Measurements from ENCODE around the gene ANO1. TPM values are rescaled to one million over a fixed set of nuclear protein-coding genes. Genes with fewer than 3 reads are reported as not detected.

The ANO1 gene
- total RNA-seq, 1 experiment from 2014 or later, result 41.7 TPM

- peak overlapping the region; percentile 67 for H3K27ac ChIP-seq (ENCODE audit: low read depth, low read length)
- peaks cover 23 to 49% of the 10 kb centered on the region in 2 experiments for H3K4me1 ChIP-seq (ENCODE audit: control insufficient read depth in 1 of 2, insufficient read depth in 2 of 2, low read length in 2 of 2)
- H3K4me3 ChIP-seq (replicated peaks in 1 of 2; ENCODE audit: low read depth in 1 of 2, low read length in 2 of 2), result peak overlapping the region; percentile 46 to 67
- RAD21 ChIA-PET (ENCODE audit: low non-redundant PET in 1 of 2, low total read pairs in 2 of 2, uncharacterized antibody in 2 of 2, unreplicated experiment in 2 of 2), result interaction anchor here (0.5 to 1.4 kb wide), 4 partner anchors 133 to 183 kb away, joined by 3 to 5 read pairs (median 3); no protein-coding TSS in a partner anchor
- intact Hi-C loops (cut with micrococcal nuclease), result loop anchor here (2.0 to 5.0 kb wide), 2 partner anchors 130 to 162 kb away; no protein-coding TSS in a partner anchor
- no TSS peak for BruUV-seq (replicated peaks)
- DNase-seq (ENCODE audit: low read depth, low spot score) (no peak), ATAC-seq (peak; percentile 42)
- POLR2A ChIA-PET, result interaction anchor here (1.3 kb wide), 1 partner anchor 79 kb away, joined by 3 read pairs; no protein-coding TSS in a partner anchor
- peak overlapping the region; percentile 70 for H3K9ac ChIP-seq (ENCODE audit: low read length)
- no peaks in the 10 kb centered on the region for H3K9me3 ChIP-seq (ENCODE audit: control insufficient read depth in 1 of 2, insufficient read depth in 1 of 2, low read depth in 1 of 2, low read length in 2 of 2)
- no peaks in the 10 kb centered on the region for H4K20me1 ChIP-seq (ENCODE audit: insufficient read depth)
- peaks cover 24% of the 10 kb centered on the region; the same call in 1 of the 2 replicates for H3K79me2 ChIP-seq (ENCODE audit: insufficient read depth, low read length)
- H3K9me2 ChIP-seq (ENCODE audit: insufficient read depth), result no peaks in the 10 kb centered on the region
- no peak for TF ChIP-seq CBX3 (IDR thresholded peaks at IDR 0.05; ENCODE audit: low read depth)
- TF ChIP-seq ZFX (IDR thresholded peaks at IDR 0.05), result peak; percentile 64
- CTCF ChIA-PET, result interaction anchor here (1.1 kb wide), 2 partner anchors 133 to 160 kb away, joined by 4 to 5 read pairs; no protein-coding TSS in a partner anchor
- peak overlapping the region; percentile 97 for H3K4me2 ChIP-seq (ENCODE audit: low read length)
- no peaks in the 10 kb centered on the region for H3K36me3 ChIP-seq (ENCODE audit: control insufficient read depth in 1 of 2, insufficient read depth in 2 of 2, low read length in 2 of 2)
- no peaks in the 10 kb centered on the region for H3K27me3 ChIP-seq (ENCODE audit: insufficient read depth, low read length)
- no peak overlapping the region for H2AFZ ChIP-seq (ENCODE audit: low read depth, low read length, poor library complexity, severe bottlenecking)
Measured at GRCh38 chr11:70078781-70079616, 882 bp downstream of the ANO1 start.

GRCh38 chr11:70079691-70080090 is 1.6 kb downstream of the ANO1 start:
- DNase-seq (ENCODE audit: low read depth, low spot score) (no peak), ATAC-seq (peak; percentile 29)
- Histone ChIP-seq H3K4me3 (replicated peaks in 1 of 2; ENCODE audit: low read depth in 1 of 2, low read length in 2 of 2) (peak overlapping the region; percentile 46 to 67), H4K20me1 (ENCODE audit: insufficient read depth) (no peaks in the 10 kb centered on the region), H3K79me2 (ENCODE audit: insufficient read depth, low read length) (peaks cover 31% of the 10 kb centered on the region; the same call in 1 of the 2 replicates), H3K9me2 (ENCODE audit: insufficient read depth) (no peaks in the 10 kb centered on the region), H3K4me2 (ENCODE audit: low read length) (peak overlapping the region; percentile 97), H2AFZ (ENCODE audit: low read depth, low read length, poor library complexity, severe bottlenecking) (no peak overlapping the region), H3K9ac (ENCODE audit: low read length) (peak overlapping the region; percentile 70), H3K27me3 (ENCODE audit: insufficient read depth, low read length) (no peaks in the 10 kb centered on the region), H3K9me3 (ENCODE audit: control insufficient read depth in 1 of 2, insufficient read depth in 1 of 2, low read depth in 1 of 2, low read length in 2 of 2) (no peaks in the 10 kb centered on the region), H3K36me3 (ENCODE audit: control insufficient read depth in 1 of 2, insufficient read depth in 2 of 2, low read length in 2 of 2) (no peaks in the 10 kb centered on the region), H3K4me1 (ENCODE audit: control insufficient read depth in 1 of 2, insufficient read depth in 2 of 2, low read length in 2 of 2) (peaks cover 23 to 49% of the 10 kb centered on the region in 2 experiments), H3K27ac (ENCODE audit: low read depth, low read length) (peak overlapping the region; percentile 67)
- RAD21 ChIA-PET (ENCODE audit: low non-redundant PET in 1 of 2, low total read pairs in 2 of 2, uncharacterized antibody in 2 of 2, unreplicated experiment in 2 of 2), result interaction anchor here (1.0 to 1.4 kb wide), 3 partner anchors 134 to 165 kb away, joined by 3 read pairs; no protein-coding TSS in a partner anchor
- no TSS peak for BruUV-seq (replicated peaks)
- intact Hi-C loops (cut with micrococcal nuclease), result loop anchor here (2.0 to 5.0 kb wide), 3 partner anchors 113 to 162 kb away; no protein-coding TSS in a partner anchor
- CTCF ChIA-PET, result interaction anchor here (0.9 to 1.1 kb wide), 3 partner anchors 134 to 161 kb away, joined by 3 to 5 read pairs (median 4); no protein-coding TSS in a partner anchor
- TF ChIP-seq MAX (IDR thresholded peaks at IDR 0.05) (peak; percentile 87), CBX3 (IDR thresholded peaks at IDR 0.05; ENCODE audit: low read depth) (peak; percentile 23; the same call in 1 of the 2 replicates), SP1 (IDR thresholded peaks at IDR 0.05; ENCODE audit: low read depth) (0 out of 2 replicates have a peak, but pooled peaks have one; percentile 36), FOSL1 (IDR thresholded peaks at IDR 0.05; ENCODE audit: low read depth) (0 out of 2 replicates have a peak, but pooled peaks have one; percentile 8), ZBTB33 (IDR thresholded peaks at IDR 0.05; ENCODE audit: extremely low read depth, insufficient replicate concordance, low read length) (no peak), EGR1 (IDR thresholded peaks at IDR 0.05; ENCODE audit: low read depth) (no peak)
- POLR2A ChIA-PET, result interaction anchor here (1.3 kb wide), 1 partner anchor 78 kb away, joined by 3 read pairs; no protein-coding TSS in a partner anchor

Measured in HCT116 (cell line).